HG02678 (cell line): Measurements from ENCODE around the gene DDB1.

Experiments used
- ATAC-seq: cut with Tn5 transposase; IDR thresholded peaks from one replicate; pipeline ENCODE4 v1.9.1; 2021; ENCODE audit warnings: mild to moderate bottlenecking, moderate library complexity; ENCODE audit not compliant: unreplicated experiment

The DDB1 gene

DNA sequence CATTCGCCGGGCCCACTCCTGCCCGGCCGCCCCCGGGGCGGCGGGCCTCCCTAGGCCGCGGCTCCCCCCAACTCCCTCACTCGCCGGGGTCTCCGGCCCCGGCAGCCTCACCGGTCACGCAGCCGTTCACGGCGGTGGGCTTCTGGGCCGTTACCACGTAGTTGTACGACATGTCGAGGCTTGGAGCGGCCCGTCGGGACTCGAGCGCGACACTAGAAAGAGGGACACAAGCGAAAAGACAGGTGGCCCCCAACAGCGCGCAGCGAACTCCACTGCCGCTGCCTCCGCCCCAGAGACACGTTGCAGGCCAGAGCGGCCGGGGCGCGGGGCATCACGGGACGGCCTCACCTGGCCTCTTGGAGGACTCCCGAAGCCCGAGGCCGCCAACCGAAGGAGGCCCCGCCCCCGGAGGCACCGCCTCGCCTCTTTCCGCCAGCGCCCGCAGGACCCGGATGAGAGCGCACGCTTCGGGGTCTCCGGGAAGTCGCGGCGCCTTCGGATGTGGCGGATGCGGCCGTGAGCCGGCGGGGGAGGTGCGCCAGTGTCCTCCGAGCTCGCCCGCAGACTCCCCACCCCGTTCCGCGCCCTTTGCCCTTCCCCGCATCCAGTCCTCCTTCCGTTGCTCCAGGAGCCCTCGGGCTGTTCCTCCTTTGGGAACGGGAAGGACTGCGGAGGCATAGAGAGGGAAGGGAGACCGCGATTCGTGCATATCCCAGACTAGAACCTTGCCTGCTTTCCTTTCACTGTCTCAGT is at the start of gene DDB1, which contains the start of gene TKFC:
Gene DDB1 (minus strand): TSS at position 309 of the 753 bp plus-strand sequence. CDS start 137 bp downstream, at position 172.
Gene TKFC (plus strand): TSS at position 432 of the 753 bp plus-strand sequence. CDS start 1,501 bp downstream, outside the sequence.
- ATAC-seq = peak; percentile 91

DNA sequence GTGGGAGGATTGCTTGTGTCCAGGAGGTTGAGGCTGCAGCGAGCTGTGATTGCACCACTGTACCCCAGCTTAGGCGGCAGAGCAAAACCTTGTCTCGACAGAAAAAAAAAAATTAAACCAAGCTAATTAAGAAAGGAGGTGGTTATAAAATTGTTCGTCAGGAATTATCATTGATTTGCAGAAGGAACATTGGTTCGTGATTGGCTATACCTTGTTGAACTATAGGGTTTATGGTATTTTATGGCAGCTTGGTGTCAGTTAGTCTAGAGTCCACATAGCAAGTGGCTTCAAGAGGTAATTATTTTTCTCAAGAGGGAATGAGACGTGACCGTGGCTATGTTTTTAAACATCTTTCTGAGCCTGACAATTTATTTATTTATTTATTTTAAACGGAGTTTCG is 48.0 kb upstream of the DDB1 start:
- no peak for ATAC-seq

DNA sequence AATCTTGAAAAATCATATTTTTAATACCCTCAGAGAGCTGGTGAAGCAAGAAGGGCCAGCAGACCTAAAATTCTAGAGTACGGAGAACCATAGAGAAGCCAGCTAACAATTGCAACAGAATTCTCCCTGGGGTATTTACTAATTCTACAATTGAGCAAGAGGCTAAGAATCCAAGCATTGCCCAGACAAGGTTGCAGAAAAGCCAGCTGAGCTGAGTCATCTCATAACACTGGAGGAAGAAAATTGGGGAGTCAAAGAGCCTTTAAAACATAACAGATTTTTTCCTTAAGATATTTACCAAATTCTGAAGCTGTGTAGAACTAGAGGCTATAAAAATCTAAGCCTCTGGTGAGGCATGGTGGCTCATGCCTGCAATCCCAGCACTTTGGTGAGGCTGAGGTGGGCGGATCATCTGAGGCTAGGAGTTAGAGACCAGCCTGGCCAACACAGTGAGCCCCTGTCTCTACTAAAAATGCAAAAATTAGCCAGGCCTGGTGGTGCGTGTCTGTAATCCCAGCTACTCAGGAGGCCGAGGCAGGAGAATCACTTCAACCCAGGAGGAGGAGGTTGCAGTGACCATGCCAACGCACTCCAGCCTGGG is 45.9 kb upstream of the DDB1 start:
- no peak for ATAC-seq

DNA sequence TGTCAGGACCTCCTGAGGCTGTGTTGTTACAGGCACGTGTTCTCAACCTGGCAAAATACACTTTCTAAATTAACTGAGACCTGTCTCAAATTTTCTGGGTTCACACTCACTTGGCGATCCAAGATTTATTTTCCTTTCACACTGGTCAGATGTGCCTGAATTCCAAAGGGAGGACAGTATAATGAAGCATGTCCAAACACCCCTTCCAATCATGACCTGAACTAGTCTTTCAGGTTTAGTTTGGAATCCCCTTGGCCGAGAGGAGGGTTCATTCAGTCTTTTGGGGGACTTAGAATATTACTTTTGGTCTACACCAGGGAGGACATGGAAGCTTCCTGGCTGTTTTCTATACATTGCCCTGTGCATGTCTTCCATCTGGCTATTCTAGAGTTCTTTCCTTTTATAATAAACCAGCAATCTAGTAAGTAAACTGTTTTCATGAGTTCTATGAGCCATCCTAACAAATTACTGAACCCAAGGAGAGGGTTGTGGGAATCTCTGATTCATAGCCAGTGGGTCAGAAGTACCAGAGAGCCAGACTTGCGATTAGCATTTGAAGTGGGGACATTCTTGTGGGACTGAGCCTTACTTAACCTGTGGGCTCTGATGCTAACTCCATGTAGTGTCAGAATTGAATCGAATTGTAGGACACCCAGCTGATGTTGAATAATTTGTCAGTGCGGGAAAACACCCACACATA is 44.7 kb upstream of the DDB1 start:
- no peak for ATAC-seq

DNA sequence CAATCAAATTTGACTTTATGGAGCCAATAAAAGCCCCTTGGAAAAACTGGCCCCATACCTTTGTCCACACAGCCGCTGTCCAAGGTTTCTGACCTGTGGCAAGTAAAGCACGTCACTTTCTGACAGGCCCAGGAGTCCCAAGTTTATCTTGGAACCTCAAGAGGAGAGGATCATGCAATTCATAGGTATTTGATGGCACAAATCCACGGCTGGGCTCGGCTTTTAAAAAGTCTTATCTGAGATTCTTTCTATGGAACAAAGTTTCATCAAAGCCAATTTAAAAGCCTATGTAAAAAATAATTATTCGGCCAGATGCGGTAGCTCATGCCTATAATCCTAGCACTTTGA is 42.8 kb upstream of the DDB1 start:
- no peak for ATAC-seq

DNA sequence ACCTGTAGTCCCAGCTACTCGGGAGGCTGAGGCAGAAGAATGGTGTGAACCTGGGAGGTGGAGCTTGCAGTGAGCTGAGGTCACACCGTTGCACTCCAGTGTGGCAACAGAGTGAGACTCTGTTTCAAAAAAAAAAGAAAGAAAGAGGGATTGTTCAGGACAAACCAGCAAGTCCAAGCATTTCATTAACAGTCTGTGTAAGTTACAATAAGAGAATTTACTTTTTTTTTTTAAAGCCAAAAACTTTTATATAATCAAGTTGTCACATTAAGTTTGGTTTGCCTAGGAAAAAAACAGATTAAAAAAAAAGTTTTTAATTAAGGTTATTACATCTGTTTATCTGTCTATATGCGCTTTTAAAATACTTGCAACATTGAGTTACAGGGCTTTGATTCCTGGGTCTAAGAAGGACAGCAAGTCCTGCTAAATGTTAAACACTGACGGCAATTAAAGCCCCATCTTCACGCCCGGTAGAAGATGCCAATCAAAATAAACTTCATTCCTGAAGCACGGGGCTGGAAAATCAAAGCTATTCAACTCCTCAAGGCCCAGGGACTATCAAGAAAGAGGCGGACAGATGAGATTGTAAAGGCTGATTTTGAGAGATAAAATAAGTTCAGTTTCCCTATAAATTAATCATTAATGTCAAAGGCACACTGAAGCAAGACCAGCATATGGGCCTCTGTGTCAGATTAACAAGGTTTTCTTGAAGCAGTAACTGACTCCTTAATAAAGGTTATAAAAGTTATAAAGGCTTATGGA is 39.9 kb upstream of the DDB1 start:
- no peak for ATAC-seq

DNA sequence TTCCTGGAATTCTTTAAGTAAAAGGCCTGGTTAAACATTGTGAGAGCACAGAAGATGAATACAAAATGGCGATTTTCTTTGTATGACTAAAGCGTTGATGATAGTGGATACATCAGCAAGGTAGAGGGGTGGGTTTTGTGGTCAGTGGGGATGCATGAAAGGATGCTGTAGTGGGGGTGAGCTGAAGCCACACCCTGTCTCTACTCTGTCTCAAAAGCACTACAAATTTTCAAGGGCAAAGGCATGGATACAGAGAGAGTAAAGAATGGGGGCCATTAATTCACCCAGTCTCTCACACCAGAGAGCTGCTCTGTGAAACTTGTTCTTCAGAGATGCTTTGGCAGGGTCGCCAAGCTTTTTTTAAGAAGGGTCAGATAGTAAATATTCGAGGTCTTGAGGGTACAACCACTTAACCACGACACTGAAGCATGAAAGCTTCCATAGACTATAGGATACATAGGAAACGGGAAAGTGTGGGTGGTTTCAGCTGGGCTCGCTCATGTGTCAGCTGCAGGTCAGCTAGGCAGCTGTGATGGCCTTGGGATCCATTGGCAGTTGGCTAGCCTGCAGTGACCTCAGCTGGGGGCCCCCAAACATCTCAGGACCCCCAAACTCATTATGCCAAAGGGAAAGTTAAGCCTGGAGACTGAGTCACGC is 37.6 kb upstream of the DDB1 start:
- ATAC-seq = no peak

DNA sequence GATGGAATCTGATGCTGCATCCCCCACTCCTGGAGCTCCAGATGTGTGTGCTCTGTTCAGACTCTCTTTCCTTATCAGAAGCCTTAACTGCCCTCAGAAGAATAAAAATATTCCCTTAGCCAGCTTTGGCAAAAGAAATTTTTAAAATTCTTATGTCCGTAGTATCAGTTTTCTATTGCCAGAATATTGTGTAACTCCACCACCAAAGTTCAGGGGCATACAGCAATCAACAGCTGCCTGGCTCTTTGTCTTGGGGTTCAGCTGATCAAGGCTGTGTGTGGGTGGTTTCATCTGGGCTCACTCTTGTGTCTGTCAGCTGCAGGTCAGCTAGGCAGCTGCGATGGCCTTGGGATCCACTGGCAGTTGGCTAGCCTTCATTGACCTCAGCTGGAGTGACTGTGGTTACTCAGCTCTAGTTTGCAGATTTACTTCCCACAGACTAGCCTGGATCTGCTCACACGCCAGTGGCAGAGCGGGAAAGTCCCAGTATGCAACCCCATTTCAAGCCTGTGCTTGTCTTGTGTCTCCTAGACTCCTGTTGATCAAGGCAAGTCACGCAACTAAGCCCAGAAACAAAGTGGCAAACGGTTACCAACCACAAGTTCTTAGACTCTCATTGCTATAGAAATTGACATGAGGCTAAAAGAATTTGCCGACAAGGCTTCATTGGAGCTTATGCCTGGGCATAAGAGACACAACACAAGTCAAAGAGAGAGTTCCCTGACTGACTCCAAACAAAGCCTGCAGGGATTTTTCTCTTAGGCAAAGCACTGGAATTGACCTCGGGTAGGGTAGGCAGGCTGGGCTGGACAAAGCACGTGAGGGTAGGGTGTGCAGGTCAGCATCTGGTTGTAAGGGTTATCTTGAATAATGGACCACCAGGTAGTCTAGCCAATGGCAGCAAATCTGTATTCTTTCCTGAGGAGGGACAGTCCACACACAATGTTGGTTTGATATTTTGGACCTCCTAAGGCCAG is 36.8 kb upstream of the DDB1 start:
- ATAC-seq = no peak

DNA sequence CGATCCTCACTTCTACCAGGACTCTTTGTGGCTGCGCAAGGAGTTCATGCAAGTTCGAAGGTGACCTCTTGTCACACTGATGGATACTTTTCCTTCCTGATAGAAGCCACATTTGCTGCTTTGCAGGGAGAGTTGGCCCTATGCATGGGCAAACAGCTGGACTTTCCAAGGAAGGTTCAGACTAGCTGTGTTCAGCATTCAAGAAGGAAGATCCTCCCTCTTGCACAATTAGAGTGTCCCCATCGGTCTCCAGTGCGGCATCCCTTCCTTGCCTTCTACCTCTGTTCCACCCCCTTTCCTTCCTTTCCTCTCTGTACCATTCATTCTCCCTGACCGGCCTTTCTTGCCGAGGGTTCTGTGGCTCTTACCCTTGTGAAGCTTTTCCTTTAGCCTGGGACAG is 35.7 kb upstream of the DDB1 start:
- no peak for ATAC-seq

DNA sequence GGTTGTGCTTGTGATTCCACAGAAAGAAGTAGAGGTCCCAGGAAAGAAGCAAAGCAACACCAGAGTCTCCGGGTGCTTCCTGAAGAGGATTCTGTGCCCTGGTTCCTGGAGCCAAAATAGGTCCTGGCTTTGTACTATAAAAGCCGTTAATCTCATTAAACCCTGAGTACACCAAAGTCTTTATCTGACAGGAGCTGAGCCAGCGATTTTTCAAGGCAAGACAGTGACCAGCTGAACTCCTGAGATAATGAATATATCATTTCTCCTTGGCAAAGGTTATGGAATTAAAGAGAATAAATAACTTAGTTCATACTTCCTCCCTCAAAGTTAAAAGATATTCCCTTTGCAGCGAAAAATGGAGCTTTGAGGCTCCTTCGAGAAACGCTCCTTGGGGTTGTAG is 34.5 kb upstream of the DDB1 start:
- no peak for ATAC-seq

DNA sequence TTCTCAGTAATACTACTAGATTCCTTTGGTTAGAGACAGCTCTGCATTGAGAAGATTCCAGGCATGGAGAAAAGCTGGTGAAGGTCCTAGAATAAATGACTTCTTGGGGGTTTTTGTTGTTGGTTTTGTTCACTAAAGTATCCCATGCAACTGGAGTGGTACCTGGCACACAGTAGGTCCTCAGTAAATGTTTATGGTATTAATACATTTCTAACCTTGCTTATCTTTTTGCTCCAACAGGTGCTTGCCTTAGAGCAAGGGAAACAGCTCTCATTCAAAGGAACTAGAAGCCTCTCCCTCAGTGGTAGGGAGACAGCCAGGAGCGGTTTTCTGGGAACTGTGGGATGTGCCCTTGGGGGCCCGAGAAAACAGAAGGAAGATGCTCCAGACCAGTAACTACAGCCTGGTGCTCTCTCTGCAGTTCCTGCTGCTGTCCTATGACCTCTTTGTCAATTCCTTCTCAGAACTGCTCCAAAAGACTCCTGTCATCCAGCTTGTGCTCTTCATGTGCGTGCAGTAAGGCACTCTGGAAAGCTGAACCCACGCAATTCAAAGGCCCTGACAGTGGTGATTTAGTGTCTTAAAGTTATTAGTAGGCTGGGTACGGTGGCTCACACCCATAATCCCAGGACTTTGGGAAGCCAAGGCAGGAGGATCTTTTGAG is 31.2 kb upstream of the DDB1 start:
- no peak for ATAC-seq

DNA sequence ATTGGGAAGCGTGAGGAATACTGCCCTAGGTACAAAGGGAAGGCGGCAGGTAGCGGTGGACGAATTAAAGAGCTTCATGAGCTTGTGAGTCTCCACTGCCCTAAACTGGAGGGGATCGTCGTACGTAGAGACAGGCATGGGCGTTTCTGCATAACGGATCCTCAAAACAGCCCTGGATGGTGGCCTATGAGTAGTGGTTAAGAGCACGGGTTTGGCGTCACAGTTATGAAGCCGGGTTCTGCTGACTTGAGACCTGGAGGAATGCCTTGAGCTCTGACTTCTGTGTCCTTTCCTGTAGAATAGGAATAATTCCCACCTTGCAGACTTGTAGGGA is 29.6 kb upstream of the DDB1 start:
- ATAC-seq = no peak

DNA sequence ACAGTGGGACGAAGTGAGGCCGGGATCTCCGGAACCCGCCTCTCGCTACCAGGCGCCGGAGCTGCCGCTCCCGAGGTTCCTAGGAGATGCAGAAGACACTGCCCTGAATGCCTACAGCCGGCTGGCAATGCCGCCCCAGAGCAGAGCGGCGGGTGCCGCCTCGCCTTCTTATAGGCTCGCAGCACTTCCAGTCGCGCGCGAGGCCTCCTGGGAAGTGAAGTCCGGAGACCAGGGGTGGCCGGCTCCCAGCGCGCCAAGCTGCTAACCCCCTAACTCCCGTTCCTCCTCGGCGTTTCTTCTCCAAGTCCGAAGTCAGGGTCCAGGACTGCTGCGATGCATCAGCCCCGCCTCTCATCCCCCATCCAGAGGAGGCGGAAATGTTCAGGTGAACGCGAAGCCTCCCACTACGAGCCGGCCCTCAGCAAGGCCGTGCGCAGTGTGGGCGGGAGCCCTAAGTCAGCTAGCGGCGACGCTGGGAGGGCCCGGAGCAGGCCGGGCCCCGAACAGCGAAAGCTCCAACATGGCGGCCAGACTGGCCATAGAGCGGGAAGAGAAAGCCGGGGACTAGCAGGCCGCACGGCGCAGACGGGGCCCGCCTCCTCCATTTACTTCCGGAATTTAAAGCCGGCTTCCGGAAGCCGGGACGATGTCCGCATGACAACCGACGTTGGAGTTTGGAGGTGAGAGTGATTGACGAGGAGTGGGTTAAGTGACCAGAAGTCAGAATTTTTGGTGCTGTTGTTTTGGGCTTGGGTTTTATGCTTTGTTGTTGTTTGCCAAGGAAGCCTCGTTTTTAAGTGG is 29.0 kb upstream of the DDB1 start, which contains the start of the genes CYB561A3 and TMEM138:
Gene CYB561A3 (minus strand): TSS at position 142 of the 801 bp plus-strand sequence. CDS start 5,169 bp downstream, outside the sequence.
Gene TMEM138 (plus strand): TSS at position 634 of the 801 bp plus-strand sequence. CDS start 2,017 bp downstream, outside the sequence.
- ATAC-seq = peak; percentile 87

DNA sequence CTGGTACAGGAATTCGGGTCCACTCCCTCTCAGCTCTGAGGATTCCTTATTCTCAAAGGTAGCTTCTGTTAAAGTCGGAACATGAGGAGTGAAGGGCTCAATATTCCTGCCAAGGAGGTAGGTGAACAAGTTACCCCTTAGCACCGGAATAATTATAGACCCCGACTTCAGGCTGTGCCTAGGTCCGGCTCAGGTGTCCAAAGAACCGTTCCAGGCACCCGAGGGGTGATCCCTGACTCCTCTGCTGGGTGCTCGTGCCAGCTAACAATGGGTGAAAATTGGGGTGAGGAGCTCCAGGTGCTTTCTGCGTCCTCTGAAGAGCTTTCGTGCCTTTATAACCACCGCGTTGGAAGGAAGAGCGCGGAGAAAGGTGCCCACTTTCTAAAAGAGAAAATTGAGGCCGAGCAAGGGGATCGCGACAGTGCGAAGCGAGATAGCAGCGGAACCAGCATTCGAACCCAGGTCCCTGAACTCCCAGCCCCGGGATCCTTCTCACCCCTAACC is 28.4 kb upstream of the DDB1 start:
- ATAC-seq = no peak

DNA sequence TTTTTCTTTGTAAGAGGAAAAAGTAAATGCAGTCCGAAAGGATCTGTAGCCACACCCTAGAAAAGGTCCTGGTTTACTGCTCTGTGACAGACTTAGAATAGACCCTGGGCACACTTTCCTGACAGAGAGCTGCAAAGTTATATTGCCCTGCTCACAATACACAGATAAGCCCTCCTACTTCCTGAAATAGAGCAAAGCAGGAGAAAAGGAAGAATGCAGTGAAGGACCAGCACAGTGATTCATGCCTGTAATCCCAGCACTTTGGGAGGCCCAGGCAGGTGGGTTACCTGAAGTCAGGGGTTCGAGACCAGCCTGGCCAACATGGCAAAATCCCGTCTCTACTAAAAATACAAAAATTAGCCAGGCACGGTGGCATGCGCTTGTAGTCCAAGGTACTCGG is 26.6 kb upstream of the DDB1 start:
- no peak for ATAC-seq

DNA sequence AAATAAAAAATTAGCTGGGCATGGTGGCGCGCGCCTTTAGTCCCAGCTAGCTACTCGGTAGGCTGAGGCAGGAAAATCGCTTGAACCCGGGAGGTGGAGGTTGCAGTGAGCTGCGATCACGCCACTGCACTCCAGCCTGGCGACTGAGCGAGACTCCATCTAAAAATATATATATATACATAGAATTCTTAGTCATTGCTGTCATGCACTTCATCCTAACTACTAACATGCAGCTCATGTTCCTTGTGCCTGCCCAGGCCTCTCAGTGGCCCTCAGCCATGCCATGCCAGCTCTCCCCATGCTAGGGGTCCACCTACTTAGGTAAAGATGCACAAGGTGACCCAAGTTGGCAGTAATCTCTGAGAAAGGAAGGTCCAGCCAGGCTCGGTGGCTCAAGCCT is 25.7 kb upstream of the DDB1 start:
- ATAC-seq = no peak

DNA sequence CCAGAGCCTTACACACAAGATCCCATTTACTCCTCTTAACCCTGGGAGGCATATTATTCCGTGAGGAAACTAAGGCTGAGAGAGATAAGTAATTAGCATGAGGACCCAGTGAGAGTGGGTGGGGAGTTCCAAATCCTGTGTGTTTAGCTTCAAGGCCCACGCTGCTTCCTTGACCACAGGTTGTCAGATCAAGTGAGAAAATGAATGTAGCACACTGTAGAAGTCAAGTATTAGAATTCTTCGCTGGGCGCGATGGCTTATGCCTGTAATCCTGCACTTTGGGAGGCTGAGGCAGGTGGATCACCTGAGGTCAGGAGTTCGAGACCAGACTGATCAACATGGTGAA is 25.0 kb upstream of the DDB1 start:
- no peak for ATAC-seq
